ENCODE data around the gene E2F8.

The E2F8 gene

GRCh38 chr11:19241260-19242178 is 774 bp upstream of the E2F8 start:
- Mint-ChIP-seq H3K9me3 (no peaks in the 10 kb centered on the region), H3K27me3 (ENCODE audit: low read depth, poor library complexity) (peaks cover 38% of the 10 kb centered on the region), H3K27ac (no peak overlapping the region), H3K4me1 (peaks cover 27% of the 10 kb centered on the region), H3K4me3 (peak overlapping the region; percentile 91), H3K36me3 (ENCODE audit: low read depth) (peaks cover 3% of the 10 kb centered on the region)
- no peak for TF ChIP-seq CTCF (IDR thresholded peaks at IDR 0.05)
- DNase-seq, result peak; percentile 72

- TF ChIP-seq CTCF (IDR thresholded peaks at IDR 0.05), result no peak
- Mint-ChIP-seq H3K4me3 (peak overlapping the region; percentile 77), H3K27ac (no peak overlapping the region), H3K27me3 (ENCODE audit: low read depth, poor library complexity) (peaks cover 32% of the 10 kb centered on the region), H3K36me3 (ENCODE audit: low read depth) (peaks cover 27% of the 10 kb centered on the region), H3K4me1 (peaks cover 27% of the 10 kb centered on the region), H3K9me3 (no peaks in the 10 kb centered on the region)
- DNase-seq, result no peak
These were observed 1.7 kb downstream of the E2F8 start for GRCh38 chr11:19239039-19239438.

GRCh38 chr11:19237813-19238212 is 2.9 kb downstream of the E2F8 start:
- Mint-ChIP-seq H3K4me3 (no peak overlapping the region), H3K4me1 (peaks cover 27% of the 10 kb centered on the region), H3K27me3 (ENCODE audit: low read depth, poor library complexity) (peaks cover 23% of the 10 kb centered on the region), H3K36me3 (ENCODE audit: low read depth) (peaks cover 33% of the 10 kb centered on the region), H3K9me3 (no peaks in the 10 kb centered on the region), H3K27ac (no peak overlapping the region)
- no peak for TF ChIP-seq CTCF (IDR thresholded peaks at IDR 0.05)
- no peak for DNase-seq

GRCh38 chr11:19237381-19237780 is 3.4 kb downstream of the E2F8 start:
- Mint-ChIP-seq H3K36me3 (ENCODE audit: low read depth) (peaks cover 35% of the 10 kb centered on the region), H3K4me1 (peaks cover 23% of the 10 kb centered on the region), H3K27ac (no peak overlapping the region), H3K4me3 (no peak overlapping the region), H3K27me3 (ENCODE audit: low read depth, poor library complexity) (peaks cover 18% of the 10 kb centered on the region), H3K9me3 (no peaks in the 10 kb centered on the region)
- DNase-seq, result no peak
- TF ChIP-seq CTCF (IDR thresholded peaks at IDR 0.05), result no peak

GRCh38 chr11:19234231-19234817 is 6.4 kb downstream of the E2F8 start:
- no peak for DNase-seq
- H3K36me3 Mint-ChIP-seq (ENCODE audit: low read depth), result peaks cover 44% of the 10 kb centered on the region
- no peak for TF ChIP-seq CTCF (IDR thresholded peaks at IDR 0.05)
- no peak overlapping the region for H3K4me3 Mint-ChIP-seq
- no peaks in the 10 kb centered on the region for H3K9me3 Mint-ChIP-seq
- H3K4me1 Mint-ChIP-seq, result peaks cover 9% of the 10 kb centered on the region
- H3K27me3 Mint-ChIP-seq (ENCODE audit: low read depth, poor library complexity), result peaks cover 7% of the 10 kb centered on the region
- H3K27ac Mint-ChIP-seq, result no peak overlapping the region

Data from nephron progenitor cell (in vitro differentiated cells).